HepG2 (cell line): Measurements from ENCODE around the gene TYMS.

Experiments
- MIER3 ChIP-seq: IDR thresholded peaks from 2 replicates; pipeline ENCODE4 v1.6.1; 2016; ENCODE audit warnings: missing compliant biosample characterization, borderline replicate concordance
- POLR2A ChIP-seq, 2 experiments: IDR thresholded peaks; 2 replicates each; pipeline ENCODE4 v1.6.1; 2011; ENCODE audit warnings: low read depth in 2 of 2, low read length in 2 of 2, mild to moderate bottlenecking in 1 of 2, moderate library complexity in 1 of 2; ENCODE audit not compliant: insufficient read depth in 1 of 2
- RBM22 ChIP-seq: fragments of 200-400 bp; formaldehyde crosslinking; optimal IDR thresholded peaks from 2 replicates; pipeline ENCODE3; 2017; ENCODE audit warnings: mild to moderate bottlenecking, low read length, moderate library complexity

GRCh38 chr18:681985-682384 lies 24.5 kb downstream of the TYMS start:
- no peak for TF ChIP-seq RBM22
- no peak for TF ChIP-seq POLR2A (IDR thresholded peaks at IDR 0.05; ENCODE audit: insufficient read depth in 1 of 2, low read depth in 2 of 2, low read length in 2 of 2)
- no peak for TF ChIP-seq MIER3 (CRISPR knock-in tag)
